ENCODE measurements around the gene HDAC10. TPM values are rescaled to one million over a fixed set of nuclear protein-coding genes. Genes with fewer than 3 reads are reported as not detected.

Gene HDAC10, protein sequence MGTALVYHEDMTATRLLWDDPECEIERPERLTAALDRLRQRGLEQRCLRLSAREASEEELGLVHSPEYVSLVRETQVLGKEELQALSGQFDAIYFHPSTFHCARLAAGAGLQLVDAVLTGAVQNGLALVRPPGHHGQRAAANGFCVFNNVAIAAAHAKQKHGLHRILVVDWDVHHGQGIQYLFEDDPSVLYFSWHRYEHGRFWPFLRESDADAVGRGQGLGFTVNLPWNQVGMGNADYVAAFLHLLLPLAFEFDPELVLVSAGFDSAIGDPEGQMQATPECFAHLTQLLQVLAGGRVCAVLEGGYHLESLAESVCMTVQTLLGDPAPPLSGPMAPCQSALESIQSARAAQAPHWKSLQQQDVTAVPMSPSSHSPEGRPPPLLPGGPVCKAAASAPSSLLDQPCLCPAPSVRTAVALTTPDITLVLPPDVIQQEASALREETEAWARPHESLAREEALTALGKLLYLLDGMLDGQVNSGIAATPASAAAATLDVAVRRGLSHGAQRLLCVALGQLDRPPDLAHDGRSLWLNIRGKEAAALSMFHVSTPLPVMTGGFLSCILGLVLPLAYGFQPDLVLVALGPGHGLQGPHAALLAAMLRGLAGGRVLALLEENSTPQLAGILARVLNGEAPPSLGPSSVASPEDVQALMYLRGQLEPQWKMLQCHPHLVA
- total RNA-seq (100 to 1,000 TPM; 101 to 152 (median 128) TPM), total RNA-seq (0.32 to 7.0 (median 2.6) reads per million in 29 experiments)
- 45.6 TPM for total RNA-seq (2013)

DNA sequence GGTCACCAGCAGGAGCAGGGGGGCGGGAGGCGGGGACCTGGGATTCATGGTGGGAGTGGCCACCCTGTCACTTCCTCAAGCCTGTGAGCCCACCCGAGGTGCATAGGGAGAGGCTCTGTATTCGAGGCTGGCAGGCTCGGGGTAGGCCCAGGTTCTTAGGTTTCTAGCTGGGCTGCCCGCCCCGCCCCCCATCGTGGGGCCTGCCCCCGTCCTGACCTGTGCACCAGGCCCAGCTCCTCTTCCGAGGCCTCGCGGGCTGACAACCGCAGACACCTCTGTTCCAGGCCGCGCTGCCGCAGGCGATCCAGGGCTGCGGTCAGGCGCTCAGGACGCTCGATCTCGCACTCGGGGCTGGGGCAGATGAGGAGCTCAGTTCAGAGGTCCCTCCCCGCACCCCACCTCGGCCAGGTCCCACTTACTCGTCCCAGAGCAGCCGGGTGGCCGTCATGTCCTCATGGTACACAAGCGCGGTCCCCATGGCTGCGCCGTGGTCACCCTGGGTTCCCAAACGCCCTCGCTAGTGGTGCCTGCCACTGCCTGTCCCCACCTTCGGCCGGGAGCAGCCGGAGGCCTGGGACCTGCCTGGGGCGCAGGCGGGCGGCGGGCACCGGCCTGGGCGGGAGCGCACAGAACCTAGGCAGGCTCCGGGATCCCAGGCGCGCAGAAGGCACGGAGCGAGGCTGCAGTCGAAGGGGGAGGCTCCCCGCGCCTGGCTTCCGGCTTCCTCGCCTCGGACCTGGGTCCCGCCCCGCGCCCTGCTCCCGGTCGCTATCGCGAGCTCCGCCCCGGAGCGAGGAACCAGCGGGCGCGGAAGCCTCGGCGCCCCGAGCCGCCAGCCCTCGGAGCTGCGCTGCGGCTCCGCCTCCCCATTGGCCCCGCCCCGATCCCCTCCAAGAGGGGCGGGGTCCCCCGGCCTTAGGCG, at the start of gene HDAC10:
HDAC10 (minus strand) TSS at position 711 of the 922 bp plus-strand sequence; CDS start at position 478, 233 bp downstream.
- no peaks in the 10 kb centered on the region for H3K9me3 Mint-ChIP-seq
- 1% methylated on average over 81 of the region's 81 CpGs for WGBS (ENCODE audit: insufficient coverage)
- CTCF ChIA-PET: interaction anchor here in 1 of 2 donors (1.1 to 1.5 kb wide), 3 partner anchors 21 to 370 kb away, joined by 3 to 4 read pairs (median 3); partner anchors contain the start of gene SCO2
- Histone ChIP-seq H3K9me3 (no peaks in the 10 kb centered on the region), H3K4me3 (ENCODE audit: control insufficient read depth in 1 of 2, extremely low read depth in 1 of 2, low read length in 1 of 2) (peak within 1 kb of the TSS; percentile 73 to 80), H3K4me1 (ENCODE audit: control insufficient read depth in 1 of 2, extremely low read depth in 1 of 2, insufficient read depth in 2 of 2, low read length in 2 of 2) (peaks cover 7 to 57% of the 10 kb centered on the region in 2 experiments), H3K36me3 (ENCODE audit: control insufficient read depth in 2 of 2, extremely low read depth in 1 of 2, insufficient read depth in 1 of 2, low read length in 1 of 2) (peaks cover 14 to 28% of the 10 kb centered on the region in 2 donors), H3K27ac (ENCODE audit: low read length) (peak within 1 kb of the TSS; percentile 64), H3K27me3 (replicated peaks in 1 of 2; ENCODE audit: control insufficient read depth in 2 of 2, extremely low read depth in 1 of 2, insufficient read depth in 2 of 2, low read length in 1 of 2) (no peaks in the 10 kb centered on the region)
- peaks cover 7% of the 10 kb centered on the region for H3K36me3 Mint-ChIP-seq
- peak within 1 kb of the TSS; percentile 69 to 74 for H3K27ac Mint-ChIP-seq
- H3K4me1 Mint-ChIP-seq: peaks cover 6 to 26% (median 21%) of the 10 kb centered on the region in 3 donors
- ATAC-seq (replicated peaks in 1 of 4) (peak; percentile 77 to 84 (median 81)), DNase-seq (peak; percentile 52 to 88 (median 70))
- no peaks in the 10 kb centered on the region for H3K27me3 Mint-ChIP-seq
- POLR2A ChIA-PET: interaction anchor here in 1 of 2 donors (0.7 kb wide), 1 partner anchor 19 kb away, joined by 3 read pairs; no protein-coding TSS in a partner anchor
- peak within 1 kb of the TSS; percentile 71 to 80 (median 74) for H3K4me3 Mint-ChIP-seq

GRCh38 chr22:50300620-50301257, 49.7 kb upstream of the HDAC10 start:
- H3K9me3 ChIP-seq: no peaks in the 10 kb centered on the region
- ATAC-seq (replicated peaks in 1 of 4) (no peak), DNase-seq (no peak)
- no peaks in the 10 kb centered on the region for H3K9me3 Mint-ChIP-seq
- H3K4me1 Mint-ChIP-seq: peaks cover 0 to 2% (median 0%) of the 10 kb centered on the region in 3 donors
- H3K4me3 ChIP-seq (ENCODE audit: control insufficient read depth in 1 of 2, extremely low read depth in 1 of 2, low read length in 1 of 2): no peak overlapping the region
- no peak overlapping the region for H3K4me3 Mint-ChIP-seq
- H3K27me3 Mint-ChIP-seq: peaks cover 9 to 25% of the 10 kb centered on the region in 2 donors
- ChIA-PET POLR2A (no interaction called here), CTCF (interaction anchor here in 1 of 2 donors (0.5 kb wide), 1 partner anchor 192 kb away, joined by 3 read pairs; no protein-coding TSS in a partner anchor)
- no peaks in the 10 kb centered on the region for H3K36me3 Mint-ChIP-seq
- H3K27ac Mint-ChIP-seq: no peak overlapping the region
- H3K27ac ChIP-seq (ENCODE audit: low read length): no peak overlapping the region
- WGBS (ENCODE audit: insufficient coverage): 94% methylated on average over 13 of the region's 14 CpGs
- no peaks in the 10 kb centered on the region for H3K36me3 ChIP-seq (ENCODE audit: control insufficient read depth in 2 of 2, extremely low read depth in 1 of 2, insufficient read depth in 1 of 2, low read length in 1 of 2)
- no peaks in the 10 kb centered on the region for H3K4me1 ChIP-seq (ENCODE audit: control insufficient read depth in 1 of 2, extremely low read depth in 1 of 2, insufficient read depth in 2 of 2, low read length in 2 of 2)
- peaks cover 0 to 68% of the 10 kb centered on the region in 2 experiments for H3K27me3 ChIP-seq (replicated peaks in 1 of 2; ENCODE audit: control insufficient read depth in 2 of 2, extremely low read depth in 1 of 2, insufficient read depth in 2 of 2, low read length in 1 of 2)

GRCh38 chr22:50299785-50300619, 48.9 kb upstream of the HDAC10 start:
- DNase-seq: no peak
- Histone ChIP-seq H3K27me3 (replicated peaks in 1 of 2; ENCODE audit: control insufficient read depth in 2 of 2, extremely low read depth in 1 of 2, insufficient read depth in 2 of 2, low read length in 1 of 2) (peaks cover 0 to 60% of the 10 kb centered on the region in 2 experiments), H3K36me3 (ENCODE audit: control insufficient read depth in 2 of 2, extremely low read depth in 1 of 2, insufficient read depth in 1 of 2, low read length in 1 of 2) (no peaks in the 10 kb centered on the region), H3K4me1 (ENCODE audit: control insufficient read depth in 1 of 2, extremely low read depth in 1 of 2, insufficient read depth in 2 of 2, low read length in 2 of 2) (no peaks in the 10 kb centered on the region), H3K9me3 (no peaks in the 10 kb centered on the region), H3K4me3 (ENCODE audit: control insufficient read depth in 1 of 2, extremely low read depth in 1 of 2, low read length in 1 of 2) (no peak overlapping the region), H3K27ac (ENCODE audit: low read length) (no peak overlapping the region)
- Mint-ChIP-seq H3K9me3 (no peaks in the 10 kb centered on the region), H3K27me3 (peaks cover 9 to 23% of the 10 kb centered on the region in 2 donors), H3K4me1 (peaks cover 0 to 2% (median 0%) of the 10 kb centered on the region in 3 donors), H3K4me3 (no peak overlapping the region), H3K36me3 (no peaks in the 10 kb centered on the region), H3K27ac (no peak overlapping the region)
- 74% methylated on average over 89 of the region's 93 CpGs for WGBS (ENCODE audit: insufficient coverage)
- CTCF ChIA-PET: no interaction called here
- no peak for ATAC-seq (replicated peaks in 1 of 4)
- POLR2A ChIA-PET: no interaction called here

- no peaks in the 10 kb centered on the region for H3K36me3 Mint-ChIP-seq
Measured at GRCh38 chr22:50298937-50299784, 48.1 kb upstream of the HDAC10 start.

DNA sequence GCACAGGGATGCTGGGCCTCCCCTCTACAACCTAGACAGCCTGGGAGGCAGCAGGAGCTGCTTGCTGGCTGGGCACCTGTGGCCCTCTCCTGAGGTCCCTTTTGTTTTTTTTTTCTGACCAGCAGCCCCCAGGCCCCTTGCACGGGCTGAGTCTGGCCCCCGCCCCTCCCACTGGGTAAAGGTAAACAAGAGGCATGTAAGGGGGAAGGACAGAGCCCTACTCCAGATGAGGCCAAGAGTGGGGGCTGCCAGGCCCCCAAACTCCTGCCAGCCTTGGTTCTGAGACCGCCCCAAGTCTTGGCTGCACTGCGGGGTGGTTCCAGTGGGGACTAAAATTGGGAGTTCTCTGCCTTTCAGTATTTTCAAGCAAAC, 47.2 kb upstream of the HDAC10 start:
- Histone ChIP-seq H3K27ac (ENCODE audit: low read length) (no peak overlapping the region), H3K4me3 (ENCODE audit: control insufficient read depth in 1 of 2, extremely low read depth in 1 of 2, low read length in 1 of 2) (no peak overlapping the region), H3K27me3 (replicated peaks in 1 of 2; ENCODE audit: control insufficient read depth in 2 of 2, extremely low read depth in 1 of 2, insufficient read depth in 2 of 2, low read length in 1 of 2) (peaks cover 0 to 58% of the 10 kb centered on the region in 2 experiments), H3K4me1 (ENCODE audit: control insufficient read depth in 1 of 2, extremely low read depth in 1 of 2, insufficient read depth in 2 of 2, low read length in 2 of 2) (peaks cover 0 to 8% of the 10 kb centered on the region in 2 experiments), H3K36me3 (ENCODE audit: control insufficient read depth in 2 of 2, extremely low read depth in 1 of 2, insufficient read depth in 1 of 2, low read length in 1 of 2) (no peaks in the 10 kb centered on the region), H3K9me3 (no peaks in the 10 kb centered on the region)
- H3K4me3 Mint-ChIP-seq: peak overlapping the region in 1 of 3 donors; percentile 45
- ATAC-seq (replicated peaks in 1 of 4) (no peak), DNase-seq (no peak)
- ChIA-PET CTCF (no interaction called here), POLR2A (no interaction called here)
- peaks cover 9 to 22% of the 10 kb centered on the region in 2 donors for H3K27me3 Mint-ChIP-seq
- 88% methylated on average over 4 of the region's 4 CpGs for WGBS (ENCODE audit: insufficient coverage)
- H3K36me3 Mint-ChIP-seq: no peaks in the 10 kb centered on the region
- H3K9me3 Mint-ChIP-seq: no peaks in the 10 kb centered on the region
- no peaks in the 10 kb centered on the region for H3K4me1 Mint-ChIP-seq
- no peak overlapping the region for H3K27ac Mint-ChIP-seq

More at GRCh38 chr22:50298937-50299784, 48.1 kb upstream of the HDAC10 start:
- peak in 1 of 35 experiments; percentile 19 for DNase-seq
- H3K9me3 ChIP-seq: no peaks in the 10 kb centered on the region
- H3K27me3 ChIP-seq (replicated peaks in 1 of 2; ENCODE audit: control insufficient read depth in 2 of 2, extremely low read depth in 1 of 2, insufficient read depth in 2 of 2, low read length in 1 of 2): peaks cover 0 to 59% of the 10 kb centered on the region in 2 experiments
- WGBS (ENCODE audit: insufficient coverage): 57% methylated on average over 39 of the region's 59 CpGs
- ChIA-PET CTCF (no interaction called here), POLR2A (no interaction called here)
- ATAC-seq (replicated peaks in 1 of 4): no peak
- peaks cover 9 to 24% of the 10 kb centered on the region in 2 donors for H3K27me3 Mint-ChIP-seq
- H3K27ac Mint-ChIP-seq: no peak overlapping the region
- H3K9me3 Mint-ChIP-seq: no peaks in the 10 kb centered on the region
- H3K27ac ChIP-seq (ENCODE audit: low read length): no peak overlapping the region
- no peak overlapping the region for H3K4me3 ChIP-seq (ENCODE audit: control insufficient read depth in 1 of 2, extremely low read depth in 1 of 2, low read length in 1 of 2)
- no peaks in the 10 kb centered on the region for H3K36me3 ChIP-seq (ENCODE audit: control insufficient read depth in 2 of 2, extremely low read depth in 1 of 2, insufficient read depth in 1 of 2, low read length in 1 of 2)
- H3K4me3 Mint-ChIP-seq: peak overlapping the region in 1 of 3 donors; percentile 45
- H3K4me1 Mint-ChIP-seq: no peaks in the 10 kb centered on the region
- H3K4me1 ChIP-seq (ENCODE audit: control insufficient read depth in 1 of 2, extremely low read depth in 1 of 2, insufficient read depth in 2 of 2, low read length in 2 of 2): peaks cover 0 to 3% of the 10 kb centered on the region in 2 experiments
